Prostate gland (tissue), 2 donors: ENCODE measurements around the gene OPHN1.

ENCODE experiments used
- POLR2A ChIP-seq: fragments of 450-650 bp; IDR thresholded peaks from one replicate; pipeline ENCODE4 v1.6.1; 2016; ENCODE audit warnings: antibody characterized with exemption, mild to moderate bottlenecking
- POLR2AphosphoS5 ChIP-seq: sonication (generic); formaldehyde crosslinking; IDR thresholded peaks from one replicate; pipeline ENCODE4 v1.6.1; 2017; ENCODE audit warnings: antibody characterized with exemption
- TF ChIP-seq, protein P1 (sequence below), 4 experiments: fragments of 200-600 bp in 2 of 4; fragments of 450-650 bp in 2 of 4; sonication (generic) in 2 of 4; IDR thresholded peaks; 1 replicate in 3 of 4; 2 replicates in 1 of 4; pipeline ENCODE4 v1.5.1; 2016 to 2019; ENCODE audit warnings: antibody characterized with exemption in 4 of 4, mild to moderate bottlenecking in 2 of 4, moderate library complexity in 2 of 4

DNA sequence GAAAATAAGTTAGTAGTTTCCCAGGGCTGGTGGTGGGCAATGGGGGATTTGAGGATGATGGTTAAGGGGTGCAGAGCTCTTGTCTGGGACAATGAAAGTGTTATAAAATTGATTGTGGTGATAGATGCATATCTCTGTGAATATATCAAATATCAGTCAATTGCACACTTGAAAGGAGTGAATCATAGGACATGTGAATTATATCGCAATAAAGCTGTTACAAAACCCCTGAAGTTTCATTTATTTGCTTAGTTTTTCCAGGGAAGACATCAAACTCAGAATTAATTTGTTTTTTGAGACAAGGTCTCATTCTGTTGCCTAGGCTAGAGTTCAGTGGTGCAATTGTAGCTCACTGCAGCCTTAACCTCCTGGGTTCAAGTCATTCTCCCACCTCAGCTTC is 47.7 kb upstream of the OPHN1 start:
- TF ChIP-seq, protein P1, sequence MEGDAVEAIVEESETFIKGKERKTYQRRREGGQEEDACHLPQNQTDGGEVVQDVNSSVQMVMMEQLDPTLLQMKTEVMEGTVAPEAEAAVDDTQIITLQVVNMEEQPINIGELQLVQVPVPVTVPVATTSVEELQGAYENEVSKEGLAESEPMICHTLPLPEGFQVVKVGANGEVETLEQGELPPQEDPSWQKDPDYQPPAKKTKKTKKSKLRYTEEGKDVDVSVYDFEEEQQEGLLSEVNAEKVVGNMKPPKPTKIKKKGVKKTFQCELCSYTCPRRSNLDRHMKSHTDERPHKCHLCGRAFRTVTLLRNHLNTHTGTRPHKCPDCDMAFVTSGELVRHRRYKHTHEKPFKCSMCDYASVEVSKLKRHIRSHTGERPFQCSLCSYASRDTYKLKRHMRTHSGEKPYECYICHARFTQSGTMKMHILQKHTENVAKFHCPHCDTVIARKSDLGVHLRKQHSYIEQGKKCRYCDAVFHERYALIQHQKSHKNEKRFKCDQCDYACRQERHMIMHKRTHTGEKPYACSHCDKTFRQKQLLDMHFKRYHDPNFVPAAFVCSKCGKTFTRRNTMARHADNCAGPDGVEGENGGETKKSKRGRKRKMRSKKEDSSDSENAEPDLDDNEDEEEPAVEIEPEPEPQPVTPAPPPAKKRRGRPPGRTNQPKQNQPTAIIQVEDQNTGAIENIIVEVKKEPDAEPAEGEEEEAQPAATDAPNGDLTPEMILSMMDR (IDR thresholded peaks at IDR 0.05): no peak
- no peak for TF ChIP-seq POLR2A
- TF ChIP-seq POLR2AphosphoS5: no peak
